Activated T-cell treated with anti-CD3 and anti-CD28 coated beads, Interleukin-2, amount 50 U/mL, for 72 hours (primary cell): ENCODE results near the gene C15orf62. TPM values are rescaled to one million over a fixed set of nuclear protein-coding genes. Genes with fewer than 3 reads are reported as not detected.
A peak's percentile ranks its signal among the peaks of the same experiment; 100 is the strongest.

Experiments used
- ATAC-seq, 2 donors: fragments of 150-1000 bp; cut with Tn5 transposase; replicated peaks in 1 of 2; 2 replicates each; pipeline ENCODE4 v1.10.0; 2021; ENCODE audit warnings: moderate library complexity in 2 of 2, mild to moderate bottlenecking in 1 of 2
- DNase-seq, 2 donors: peaks; one replicate each; pipeline ENCODE4 v3.0.0; 2021 to 2022; ENCODE audit warnings: mixed read lengths in 1 of 2
- H3K27ac Mint-ChIP-seq: one replicate; pipeline ENCODE4 v1.8.0; 2022; ENCODE audit warnings: mild to moderate bottlenecking, moderate library complexity, mixed read lengths
- H3K27me3 Mint-ChIP-seq: one replicate; pipeline ENCODE4 v1.8.0; 2022; ENCODE audit warnings: low read depth, mixed read lengths
- H3K36me3 Mint-ChIP-seq, 2 donors: one replicate each; pipeline ENCODE4 v1.8.0; 2022; ENCODE audit warnings: mixed read lengths in 2 of 2, mild to moderate bottlenecking in 1 of 2; ENCODE audit not compliant: insufficient read depth in 2 of 2
- H3K4me1 Mint-ChIP-seq: one replicate; pipeline ENCODE4 v1.8.0; 2022; ENCODE audit warnings: low read depth, mixed read lengths
- H3K4me3 Mint-ChIP-seq, 2 donors: one replicate each; pipeline ENCODE4 v1.8.0; 2022; ENCODE audit warnings: mild to moderate bottlenecking in 2 of 2, mixed read lengths in 2 of 2, moderate library complexity in 2 of 2
- H3K9me3 Mint-ChIP-seq, 2 donors: one replicate each; pipeline ENCODE4 v1.8.0; 2022; ENCODE audit warnings: mixed read lengths in 2 of 2
- total RNA-seq, 2 donors: library from RNA; stranded (reverse); gene quantifications; one replicate each; pipeline ENCODE4 v1.2.3, GENCODE V29; 2022

Gene C15orf62
- total RNA-seq, 2 donors from 2014 or later: 1.6 to 1.7 TPM

DNA sequence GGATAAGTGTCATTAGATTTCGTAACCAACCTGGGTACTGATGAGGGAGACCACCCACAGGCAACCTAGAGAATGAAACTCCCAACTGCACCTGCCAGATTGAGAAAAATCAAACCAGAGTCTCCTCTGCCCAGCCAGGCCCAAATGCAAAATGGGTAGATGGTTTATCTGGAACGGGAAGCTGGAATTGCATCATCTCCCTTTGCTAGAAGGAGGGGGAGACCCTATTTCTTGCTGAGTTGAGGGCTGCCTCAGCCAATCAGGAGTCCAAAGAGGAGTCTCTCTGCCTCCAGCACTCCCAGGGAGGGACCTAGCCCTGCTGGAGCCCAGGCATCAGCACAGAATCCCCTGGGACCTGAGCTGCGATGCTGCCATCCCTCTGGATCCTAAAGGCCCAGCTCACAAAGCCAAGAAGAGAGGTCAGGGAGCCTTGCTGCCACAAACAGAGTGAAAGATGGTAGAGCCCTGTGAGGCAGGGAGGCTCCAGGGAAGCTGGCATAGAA lies 22.8 kb upstream of the C15orf62 start:
- ATAC-seq (no peak), DNase-seq (no peak)
- Mint-ChIP-seq H3K27me3 (no peaks in the 10 kb centered on the region), H3K4me3 (no peak overlapping the region), H3K36me3 (peaks cover 8 to 15% of the 10 kb centered on the region in 2 donors), H3K4me1 (peaks cover 36% of the 10 kb centered on the region), H3K9me3 (no peaks in the 10 kb centered on the region), H3K27ac (peak overlapping the region; percentile 28)

DNA sequence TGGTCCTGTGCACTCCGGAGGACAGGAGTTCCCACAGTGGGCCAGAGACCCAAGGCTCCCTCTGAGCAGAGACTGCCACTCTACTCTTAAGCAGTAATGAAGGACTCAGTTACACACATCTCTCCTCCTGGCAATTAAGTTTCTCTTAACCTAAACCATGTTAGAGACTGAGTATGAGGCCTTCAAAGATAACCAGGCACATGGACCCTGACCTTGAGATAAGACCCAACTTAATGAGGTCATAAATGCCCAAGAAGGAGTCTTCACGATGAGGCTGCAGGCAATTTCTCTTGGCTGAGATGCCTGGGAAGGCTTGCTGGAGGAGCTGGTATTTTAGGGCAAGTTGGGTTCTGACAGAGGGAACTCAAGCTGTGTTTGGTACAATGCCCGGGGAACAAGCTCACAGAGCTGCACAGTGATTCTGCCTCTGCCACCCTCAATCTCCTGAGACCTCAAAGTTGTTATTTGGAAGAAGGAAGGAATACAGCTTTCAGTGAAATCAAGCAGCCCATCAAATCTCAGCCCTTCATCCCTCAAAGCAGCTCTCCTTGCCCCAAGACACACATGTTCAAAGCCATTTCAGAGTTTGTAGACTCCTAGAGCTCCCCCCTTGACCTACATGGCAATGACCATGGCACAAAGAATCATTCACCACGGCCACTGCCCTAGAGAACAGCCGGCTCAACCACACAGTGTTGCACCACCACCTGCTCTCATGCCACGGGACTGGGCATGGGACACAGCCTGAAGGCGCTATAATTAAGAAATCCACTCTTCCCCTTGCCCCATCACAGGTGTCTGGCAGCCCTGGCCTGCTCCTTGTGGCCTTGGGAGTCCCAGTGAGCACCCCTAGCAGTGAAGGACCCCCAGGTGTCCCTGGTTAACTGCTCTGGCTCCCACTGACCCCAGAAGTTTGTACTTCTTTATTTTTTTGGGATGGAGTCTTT lies 21.8 kb upstream of the C15orf62 start:
- peaks cover 6 to 11% of the 10 kb centered on the region in 2 donors for H3K36me3 Mint-ChIP-seq
- no peaks in the 10 kb centered on the region for H3K27me3 Mint-ChIP-seq
- peaks cover 38% of the 10 kb centered on the region for H3K4me1 Mint-ChIP-seq
- H3K27ac Mint-ChIP-seq: no peak overlapping the region
- DNase-seq (no peak), ATAC-seq (no peak)
- no peak overlapping the region for H3K4me3 Mint-ChIP-seq
- H3K9me3 Mint-ChIP-seq: no peaks in the 10 kb centered on the region

GRCh38 chr15:40749151-40749630 lies 20.6 kb upstream of the C15orf62 start:
- no peak for ATAC-seq
- H3K9me3 Mint-ChIP-seq: no peaks in the 10 kb centered on the region
- DNase-seq: no peak
- H3K4me3 Mint-ChIP-seq: no peak overlapping the region
- H3K27me3 Mint-ChIP-seq: no peaks in the 10 kb centered on the region
- H3K4me1 Mint-ChIP-seq: peaks cover 41% of the 10 kb centered on the region
- no peak overlapping the region for H3K27ac Mint-ChIP-seq
- H3K36me3 Mint-ChIP-seq: peaks cover 6 to 11% of the 10 kb centered on the region in 2 donors

DNA sequence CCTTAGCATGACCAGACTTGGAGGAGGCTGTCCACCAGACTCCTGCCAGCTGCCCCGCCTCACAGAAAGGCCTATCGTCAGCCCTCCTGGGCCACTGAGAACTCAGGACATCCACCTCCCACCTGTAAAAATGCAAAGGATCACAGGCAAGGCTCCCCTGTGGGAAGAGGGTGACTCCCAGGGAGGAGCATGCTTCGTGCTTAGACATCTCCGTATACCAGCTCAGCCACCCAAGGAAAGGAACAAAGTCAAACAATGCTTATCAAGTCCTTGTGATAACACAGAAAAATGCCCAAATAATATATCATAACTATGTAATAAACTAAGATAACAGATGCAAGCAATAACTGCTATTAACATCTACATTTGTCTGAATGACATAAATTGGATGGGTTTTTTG lies 18.9 kb upstream of the C15orf62 start:
- Mint-ChIP-seq H3K27me3 (no peaks in the 10 kb centered on the region), H3K9me3 (no peaks in the 10 kb centered on the region), H3K4me3 (no peak overlapping the region), H3K27ac (no peak overlapping the region), H3K36me3 (peaks cover 2 to 8% of the 10 kb centered on the region in 2 donors), H3K4me1 (peaks cover 46% of the 10 kb centered on the region)
- no peak for DNase-seq
- no peak for ATAC-seq

DNA sequence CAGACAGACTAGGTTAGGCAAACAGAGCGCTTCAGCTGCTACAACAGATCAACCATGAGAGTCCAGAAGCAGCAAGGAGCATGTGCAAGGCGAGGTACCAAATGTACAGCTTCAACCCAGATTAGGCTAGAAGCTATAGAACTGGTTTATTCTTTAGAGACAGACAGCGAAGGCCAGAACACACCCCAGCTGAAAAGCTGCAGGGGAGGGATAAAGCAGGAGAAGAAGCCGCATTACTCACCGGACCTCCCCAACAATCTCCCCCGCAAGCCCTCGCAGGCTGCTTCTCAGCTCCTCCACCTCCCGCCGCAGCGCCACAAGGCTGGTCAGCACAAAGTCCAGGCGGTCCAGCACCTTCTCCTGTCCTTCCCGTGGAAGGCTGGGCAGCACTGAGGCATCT lies 18.0 kb upstream of the C15orf62 start:
- Mint-ChIP-seq H3K9me3 (no peaks in the 10 kb centered on the region), H3K27me3 (no peaks in the 10 kb centered on the region), H3K4me3 (no peak overlapping the region), H3K36me3 (peaks cover 2 to 8% of the 10 kb centered on the region in 2 donors), H3K4me1 (peaks cover 51% of the 10 kb centered on the region), H3K27ac (no peak overlapping the region)
- no peak for DNase-seq
- ATAC-seq: no peak

- Mint-ChIP-seq H3K4me1 (peaks cover 45% of the 10 kb centered on the region), H3K4me3 (peak overlapping the region; percentile 97 to 99), H3K27ac (peak overlapping the region; percentile 82), H3K27me3 (no peaks in the 10 kb centered on the region), H3K36me3 (peaks cover 2 to 7% of the 10 kb centered on the region in 2 donors), H3K9me3 (no peaks in the 10 kb centered on the region)
- ATAC-seq: peak; percentile 12 to 14
- DNase-seq: peak in 1 of 2 donors; percentile 33
Measured at GRCh38 chr15:40754574-40754882, 15.3 kb upstream of the C15orf62 start.

- no peaks in the 10 kb centered on the region for H3K27me3 Mint-ChIP-seq
- H3K4me3 Mint-ChIP-seq: peak within 1 kb of the TSS; percentile 97 to 99
- peaks cover 2% of the 10 kb centered on the region in 2 donors for H3K36me3 Mint-ChIP-seq
- no peaks in the 10 kb centered on the region for H3K9me3 Mint-ChIP-seq
- peak; percentile 95 to 98 for DNase-seq
- H3K27ac Mint-ChIP-seq: peak within 1 kb of the TSS; percentile 100
- H3K4me1 Mint-ChIP-seq: peaks cover 45% of the 10 kb centered on the region
- ATAC-seq: peak; percentile 89 to 90
Measured at GRCh38 chr15:40754883-40755811, 14.6 kb upstream of the C15orf62 start, which contains the start of gene RMDN3. Gene RMDN3, minus strand, starts transcription at chr15:40755254. Its CDS starts 471 bp downstream, at chr15:40754783.

DNA sequence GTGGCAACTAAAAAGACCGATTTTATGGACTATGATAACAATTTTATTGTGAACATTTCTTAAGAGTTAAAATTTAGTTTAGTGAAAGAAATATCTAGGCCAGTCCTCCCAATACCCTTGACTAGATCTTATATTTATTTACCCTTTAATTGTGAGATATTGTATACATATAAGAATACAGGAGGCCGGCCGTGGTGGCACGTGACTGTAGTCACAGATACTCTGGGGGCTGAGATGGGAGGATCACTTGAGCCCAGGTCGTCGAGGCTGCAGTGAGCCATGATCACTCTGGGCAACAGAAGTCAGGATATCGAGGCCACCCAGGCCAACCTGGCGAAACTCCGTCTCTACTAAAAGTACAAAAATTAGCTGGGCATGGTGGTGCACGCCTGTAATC lies 14.0 kb upstream of the C15orf62 start:
- Mint-ChIP-seq H3K27ac (peak overlapping the region; percentile 100), H3K27me3 (no peaks in the 10 kb centered on the region), H3K4me1 (peaks cover 45% of the 10 kb centered on the region), H3K9me3 (no peaks in the 10 kb centered on the region), H3K36me3 (peaks cover 2% of the 10 kb centered on the region in 2 donors), H3K4me3 (peak overlapping the region; percentile 97 to 99)
- DNase-seq (no peak), ATAC-seq (no peak)

GRCh38 chr15:40756938-40757337 lies 12.8 kb upstream of the C15orf62 start:
- H3K4me3 Mint-ChIP-seq: peak overlapping the region; percentile 34 to 45
- H3K36me3 Mint-ChIP-seq: peaks cover 0 to under 1% of the 10 kb centered on the region in 2 donors
- peaks cover 39% of the 10 kb centered on the region for H3K4me1 Mint-ChIP-seq
- no peak for DNase-seq
- H3K27ac Mint-ChIP-seq: no peak overlapping the region
- no peaks in the 10 kb centered on the region for H3K9me3 Mint-ChIP-seq
- no peaks in the 10 kb centered on the region for H3K27me3 Mint-ChIP-seq
- ATAC-seq: no peak

- ATAC-seq (no peak), DNase-seq (no peak)
- Mint-ChIP-seq H3K9me3 (no peaks in the 10 kb centered on the region), H3K4me3 (no peak overlapping the region), H3K27ac (no peak overlapping the region), H3K36me3 (no peaks in the 10 kb centered on the region), H3K27me3 (no peaks in the 10 kb centered on the region), H3K4me1 (peaks cover 29% of the 10 kb centered on the region)
Measured at GRCh38 chr15:40759961-40760360, 9.8 kb upstream of the C15orf62 start.

- Mint-ChIP-seq H3K36me3 (no peaks in the 10 kb centered on the region), H3K4me3 (peak overlapping the region; percentile 82 to 95), H3K4me1 (peaks cover 29% of the 10 kb centered on the region), H3K9me3 (no peaks in the 10 kb centered on the region), H3K27me3 (no peaks in the 10 kb centered on the region), H3K27ac (peak overlapping the region; percentile 68)
- DNase-seq: peak; percentile 54 to 56
- peak; percentile 5 to 14 for ATAC-seq
Measured at GRCh38 chr15:40762919-40763800, 6.6 kb upstream of the C15orf62 start.
